ENCODE measurements around the gene NAT8.
"Not testable (repeated sequence)": the region's sequence is repeated elsewhere in the genome, so short reads cannot be mapped to it uniquely, and the experiment has no call there.

The NAT8 gene

DNA sequence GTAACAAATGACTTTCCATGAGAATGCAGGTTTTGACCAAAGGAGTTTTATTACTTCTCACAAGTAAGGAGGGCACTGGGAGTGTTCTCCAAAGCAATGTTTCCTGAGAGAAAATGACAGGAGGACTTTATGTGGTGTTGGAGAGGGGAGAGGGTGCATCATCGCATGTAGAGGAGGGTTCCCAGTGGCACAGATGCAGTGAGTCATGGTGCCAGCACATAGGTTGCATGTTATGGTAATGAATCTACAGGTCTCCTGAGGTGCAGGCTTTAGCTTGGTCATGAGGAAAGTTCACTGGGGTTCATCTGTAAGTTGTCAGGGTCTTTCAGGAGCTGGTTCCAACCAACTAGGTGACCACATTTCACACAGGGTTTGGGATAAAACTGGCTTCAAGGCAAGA is 30.4 kb downstream of the NAT8 start:
- no peak overlapping the region for H3K4me3 ChIP-seq (ENCODE audit: low read depth, low read length)
- TF ChIP-seq, protein P1, sequence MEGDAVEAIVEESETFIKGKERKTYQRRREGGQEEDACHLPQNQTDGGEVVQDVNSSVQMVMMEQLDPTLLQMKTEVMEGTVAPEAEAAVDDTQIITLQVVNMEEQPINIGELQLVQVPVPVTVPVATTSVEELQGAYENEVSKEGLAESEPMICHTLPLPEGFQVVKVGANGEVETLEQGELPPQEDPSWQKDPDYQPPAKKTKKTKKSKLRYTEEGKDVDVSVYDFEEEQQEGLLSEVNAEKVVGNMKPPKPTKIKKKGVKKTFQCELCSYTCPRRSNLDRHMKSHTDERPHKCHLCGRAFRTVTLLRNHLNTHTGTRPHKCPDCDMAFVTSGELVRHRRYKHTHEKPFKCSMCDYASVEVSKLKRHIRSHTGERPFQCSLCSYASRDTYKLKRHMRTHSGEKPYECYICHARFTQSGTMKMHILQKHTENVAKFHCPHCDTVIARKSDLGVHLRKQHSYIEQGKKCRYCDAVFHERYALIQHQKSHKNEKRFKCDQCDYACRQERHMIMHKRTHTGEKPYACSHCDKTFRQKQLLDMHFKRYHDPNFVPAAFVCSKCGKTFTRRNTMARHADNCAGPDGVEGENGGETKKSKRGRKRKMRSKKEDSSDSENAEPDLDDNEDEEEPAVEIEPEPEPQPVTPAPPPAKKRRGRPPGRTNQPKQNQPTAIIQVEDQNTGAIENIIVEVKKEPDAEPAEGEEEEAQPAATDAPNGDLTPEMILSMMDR (IDR thresholded peaks at IDR 0.05; ENCODE audit: borderline replicate concordance, insufficient read depth, low read depth, low read length): no peak

DNA sequence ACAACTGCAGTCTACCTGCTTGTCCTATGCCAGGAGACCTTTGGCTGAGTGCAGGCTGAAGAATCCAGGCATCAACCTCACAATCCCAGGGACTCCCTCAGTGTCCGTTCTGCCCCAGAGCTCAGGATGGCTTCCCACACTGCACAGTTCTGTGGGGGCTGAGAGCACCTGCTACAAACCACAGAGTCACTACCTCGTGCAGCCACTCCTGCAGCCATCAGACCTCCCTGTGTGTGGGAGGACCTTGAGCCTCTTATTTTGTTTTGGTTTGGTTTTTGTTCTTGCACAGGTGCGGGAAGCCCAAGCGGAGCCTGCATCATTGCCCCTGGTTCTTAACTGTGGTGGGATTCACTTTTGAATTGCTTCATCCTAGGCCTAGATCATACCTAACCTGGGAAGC is 31.0 kb downstream of the NAT8 start:
- H3K4me3 ChIP-seq (ENCODE audit: low read depth, low read length): no peak overlapping the region
- TF ChIP-seq, protein P1 (IDR thresholded peaks at IDR 0.05; ENCODE audit: borderline replicate concordance, insufficient read depth, low read depth, low read length): no peak

DNA sequence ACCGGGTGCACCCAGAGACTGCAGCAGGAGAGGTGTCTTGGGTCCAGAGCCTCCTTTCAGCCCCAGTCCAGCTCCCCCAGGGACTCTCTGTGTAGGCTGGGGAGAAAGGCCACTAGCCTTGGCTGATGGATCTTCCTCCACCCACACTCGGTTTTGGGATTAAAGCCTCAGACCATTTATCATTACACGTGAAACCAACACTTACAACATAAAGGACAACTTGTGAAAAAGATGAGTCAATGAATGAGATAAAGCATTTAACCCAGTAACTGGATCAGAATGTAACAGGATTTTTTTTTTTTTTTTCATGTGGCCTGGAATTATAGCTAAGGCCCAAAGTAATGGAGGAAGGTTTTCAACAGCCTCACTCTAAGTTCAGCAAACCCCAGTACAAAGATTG is 32.1 kb downstream of the NAT8 start:
- H3K4me3 ChIP-seq (ENCODE audit: low read depth, low read length): no peak overlapping the region
- TF ChIP-seq, protein P1 (IDR thresholded peaks at IDR 0.05; ENCODE audit: borderline replicate concordance, insufficient read depth, low read depth, low read length): no peak

DNA sequence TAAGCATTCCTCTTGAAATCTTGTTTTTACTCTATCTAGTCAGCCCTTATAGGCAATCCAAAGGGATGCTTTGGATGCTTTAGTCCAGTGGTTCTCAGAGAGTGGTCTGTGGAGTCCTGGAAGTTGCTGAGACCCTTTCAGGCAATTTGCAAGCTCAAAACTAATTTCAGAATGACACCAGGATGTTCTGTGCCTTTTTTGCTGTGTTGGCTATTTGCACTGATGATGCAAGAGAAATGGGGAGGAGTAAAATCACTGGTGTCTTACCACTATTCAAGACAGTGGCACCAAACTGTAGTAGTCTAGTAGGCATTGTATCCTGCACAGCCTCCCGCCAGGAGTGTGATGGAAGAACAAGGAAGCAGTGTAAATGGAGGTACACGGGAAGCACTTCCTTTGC is 37.6 kb downstream of the NAT8 start:
- H3K4me3 ChIP-seq (ENCODE audit: low read depth, low read length): not testable (repeated sequence)

DNA sequence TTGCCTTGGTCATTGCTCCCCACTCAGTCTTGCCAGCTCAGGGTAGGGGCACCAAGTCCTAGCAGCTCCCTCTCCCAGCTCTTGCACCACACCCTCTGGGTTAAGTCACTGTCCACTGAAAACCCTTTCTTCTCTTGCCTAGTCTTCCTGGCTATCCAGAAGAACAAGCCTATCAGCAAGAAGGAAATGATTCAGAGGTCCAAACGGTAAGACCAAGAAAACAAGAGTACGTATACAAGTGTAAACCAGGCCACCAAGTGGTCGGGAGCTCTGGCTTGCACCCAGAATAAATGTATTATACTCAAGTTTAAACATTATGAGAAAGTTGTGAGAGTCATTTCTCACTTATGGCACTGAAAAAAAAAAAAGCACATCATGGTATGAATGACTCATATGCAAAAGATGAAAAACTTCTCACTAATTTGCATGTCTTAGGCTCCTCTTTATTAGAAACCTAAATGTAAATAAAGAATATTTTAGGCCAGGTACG is 39.1 kb downstream of the NAT8 start:
- H3K4me3 ChIP-seq (ENCODE audit: low read depth, low read length): not testable (repeated sequence)

DNA sequence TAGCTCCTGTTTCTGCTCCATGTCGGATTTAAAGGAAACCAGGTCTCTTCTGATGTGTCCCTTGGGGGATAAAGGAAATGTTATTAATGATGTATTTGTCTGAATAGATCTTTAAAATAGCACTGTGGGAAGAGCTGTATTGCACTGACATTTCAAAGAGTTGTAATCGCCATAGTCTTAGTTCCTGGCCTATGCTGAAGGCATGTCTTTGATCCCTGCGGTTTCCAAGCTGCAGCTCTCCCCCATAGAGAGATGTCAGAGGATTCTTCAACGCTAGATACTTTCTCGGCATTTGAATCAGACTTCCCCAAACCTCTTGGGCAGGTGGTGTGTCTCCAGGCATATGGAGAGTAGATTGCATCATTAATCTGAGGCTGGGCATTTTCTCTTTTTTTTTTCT is 40.4 kb downstream of the NAT8 start:
- no peak overlapping the region for H3K4me3 ChIP-seq (ENCODE audit: low read depth, low read length)
- TF ChIP-seq, protein P1 (IDR thresholded peaks at IDR 0.05; ENCODE audit: borderline replicate concordance, insufficient read depth, low read depth, low read length): no peak

DNA sequence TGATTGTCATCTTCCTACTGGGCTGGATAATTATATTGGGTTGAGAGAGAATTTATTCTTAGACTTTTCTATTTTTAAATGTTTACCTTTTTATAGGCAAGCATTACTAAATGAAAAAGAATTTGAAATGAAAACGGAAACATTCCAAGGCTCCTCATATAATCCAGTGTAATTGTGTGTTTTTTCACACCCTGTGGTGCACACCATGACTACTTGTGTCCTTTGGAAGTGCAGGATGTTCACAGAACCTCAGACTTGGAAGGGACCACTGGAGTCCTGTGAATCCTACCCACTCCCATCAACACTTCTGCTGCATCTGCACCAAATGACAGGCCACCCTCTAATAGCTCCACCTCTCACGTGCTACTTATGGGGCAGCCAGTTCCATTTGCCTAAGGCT is 48.0 kb downstream of the NAT8 start:
- no peak overlapping the region for H3K4me3 ChIP-seq (ENCODE audit: low read depth, low read length)
- TF ChIP-seq, protein P1 (IDR thresholded peaks at IDR 0.05; ENCODE audit: borderline replicate concordance, insufficient read depth, low read depth, low read length): no peak

DNA sequence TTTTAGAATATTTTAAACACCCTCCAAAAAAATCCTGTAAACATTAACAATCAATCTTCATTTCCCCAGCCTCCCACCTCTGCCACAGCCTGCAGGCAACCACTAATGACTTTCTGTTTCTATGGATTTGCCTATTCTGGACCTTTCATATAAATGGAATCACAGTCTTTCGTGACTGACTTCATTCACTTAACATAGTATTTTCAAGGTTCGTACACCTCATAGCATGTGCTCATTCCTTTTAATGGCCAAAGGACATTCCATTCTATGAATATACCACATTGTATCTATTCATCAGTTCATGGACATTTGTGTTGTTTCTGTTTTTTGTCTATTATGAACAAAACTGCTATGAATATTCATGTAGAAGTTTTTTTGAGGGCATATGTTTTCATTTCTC is 48.5 kb downstream of the NAT8 start:
- no peak overlapping the region for H3K4me3 ChIP-seq (ENCODE audit: low read depth, low read length)
- TF ChIP-seq, protein P1 (IDR thresholded peaks at IDR 0.05; ENCODE audit: borderline replicate concordance, insufficient read depth, low read depth, low read length): no peak
